Calu3 (cell line): Measurements from ENCODE around the gene ECSIT. TPM values are rescaled to one million over a fixed set of nuclear protein-coding genes. Genes with fewer than 3 reads are reported as not detected.
A peak's percentile ranks its signal among the peaks of the same experiment; 100 is the strongest.

Experiments
- BruUV-seq: library from RNA; stranded (reverse); fragments of 400-500 nt; replicated peaks from 2 replicates; lab custom pipeline; 2021; lab: Mats Ljungman, UMichigan
- CTCF ChIA-PET: fragments of 300-600 bp; sonication (Branson Sonifier 250); formaldehyde crosslinking; loops from one replicate; lab custom pipeline; 2022; ENCODE audit warnings: antibody characterized with exemption; lab: Charles Lee
- DNase-seq: peaks from one replicate; pipeline ENCODE4 v3.0.0; 2022
- H3K27ac Mint-ChIP-seq: one replicate; pipeline ENCODE4 v1.8.0; 2022; ENCODE audit warnings: mixed read lengths; ENCODE audit not compliant: unreplicated experiment
- H3K27me3 Mint-ChIP-seq: one replicate; pipeline ENCODE4 v1.8.0; 2022; ENCODE audit warnings: mixed read lengths; ENCODE audit not compliant: unreplicated experiment
- H3K36me3 Mint-ChIP-seq: one replicate; pipeline ENCODE4 v1.8.0; 2022; ENCODE audit warnings: mild to moderate bottlenecking, moderate library complexity, mixed read lengths; ENCODE audit not compliant: insufficient read depth, unreplicated experiment
- H3K4me1 Mint-ChIP-seq: one replicate; pipeline ENCODE4 v1.8.0; 2022; ENCODE audit warnings: mild to moderate bottlenecking, low read depth, mixed read lengths; ENCODE audit not compliant: unreplicated experiment
- H3K4me3 Mint-ChIP-seq: one replicate; pipeline ENCODE4 v1.8.0; 2022; ENCODE audit warnings: mild to moderate bottlenecking, low read depth, moderate library complexity, mixed read lengths; ENCODE audit not compliant: unreplicated experiment
- H3K9me3 Mint-ChIP-seq: one replicate; pipeline ENCODE4 v1.8.0; 2022; ENCODE audit warnings: low read depth, mixed read lengths; ENCODE audit not compliant: unreplicated experiment
- intact Hi-C: fragments of 100-400 bp; cut with micrococcal nuclease; formaldehyde crosslinking; loops from one replicate; pipeline ENCODE4 v1.10.0; 2022; ENCODE audit not compliant: unreplicated experiment
- total RNA-seq: library from RNA; stranded (reverse); gene quantifications from 2 replicates; pipeline ENCODE4 v1.2.3, GENCODE V29; 2022
- TF ChIP-seq, protein P1 (sequence below): fragments of 200-600 bp; IDR thresholded peaks from one replicate; pipeline ENCODE4 v1.8.0; 2022; ENCODE audit warnings: antibody characterized with exemption; ENCODE audit not compliant: unreplicated experiment

Gene ECSIT
- total RNA-seq, 1 experiment from 2014 or later, result 22.1 TPM

DNA sequence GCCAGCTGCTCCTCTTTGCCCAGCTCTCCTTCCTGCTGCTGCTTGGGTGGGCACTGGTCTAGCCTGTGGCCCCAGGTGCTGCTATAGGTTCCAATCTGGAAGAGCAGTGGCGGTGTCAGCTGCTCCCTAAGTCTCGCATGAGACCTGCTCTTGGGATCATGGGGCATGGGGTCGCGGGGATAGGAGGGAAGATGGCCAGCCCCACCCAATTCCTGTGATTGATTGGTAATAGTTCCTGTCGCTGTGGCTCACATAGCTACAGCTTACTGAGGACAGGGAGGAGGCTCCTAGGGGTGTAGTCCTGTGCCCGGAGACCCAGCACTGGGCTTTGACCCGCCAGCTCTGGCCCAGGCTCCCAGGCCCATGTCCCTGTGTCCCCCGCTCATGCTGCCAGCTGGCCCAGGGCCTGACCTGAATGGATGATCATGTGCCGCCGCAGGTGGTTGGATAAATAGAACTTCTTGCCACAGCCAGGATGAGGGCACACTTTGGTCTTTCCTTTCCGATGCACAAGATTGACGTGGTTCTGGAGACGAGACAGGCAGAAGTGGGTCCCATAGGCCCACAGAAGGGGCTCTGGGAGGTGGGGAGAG is 43.6 kb downstream of the ECSIT start:
- H3K9me3 Mint-ChIP-seq, result no peaks in the 10 kb centered on the region
- H3K4me3 Mint-ChIP-seq, result no peak overlapping the region
- H3K27ac Mint-ChIP-seq, result no peak overlapping the region
- TF ChIP-seq, protein P1, sequence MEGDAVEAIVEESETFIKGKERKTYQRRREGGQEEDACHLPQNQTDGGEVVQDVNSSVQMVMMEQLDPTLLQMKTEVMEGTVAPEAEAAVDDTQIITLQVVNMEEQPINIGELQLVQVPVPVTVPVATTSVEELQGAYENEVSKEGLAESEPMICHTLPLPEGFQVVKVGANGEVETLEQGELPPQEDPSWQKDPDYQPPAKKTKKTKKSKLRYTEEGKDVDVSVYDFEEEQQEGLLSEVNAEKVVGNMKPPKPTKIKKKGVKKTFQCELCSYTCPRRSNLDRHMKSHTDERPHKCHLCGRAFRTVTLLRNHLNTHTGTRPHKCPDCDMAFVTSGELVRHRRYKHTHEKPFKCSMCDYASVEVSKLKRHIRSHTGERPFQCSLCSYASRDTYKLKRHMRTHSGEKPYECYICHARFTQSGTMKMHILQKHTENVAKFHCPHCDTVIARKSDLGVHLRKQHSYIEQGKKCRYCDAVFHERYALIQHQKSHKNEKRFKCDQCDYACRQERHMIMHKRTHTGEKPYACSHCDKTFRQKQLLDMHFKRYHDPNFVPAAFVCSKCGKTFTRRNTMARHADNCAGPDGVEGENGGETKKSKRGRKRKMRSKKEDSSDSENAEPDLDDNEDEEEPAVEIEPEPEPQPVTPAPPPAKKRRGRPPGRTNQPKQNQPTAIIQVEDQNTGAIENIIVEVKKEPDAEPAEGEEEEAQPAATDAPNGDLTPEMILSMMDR, result no peak
- peaks cover 26% of the 10 kb centered on the region for H3K36me3 Mint-ChIP-seq
- H3K27me3 Mint-ChIP-seq, result no peaks in the 10 kb centered on the region
- intact Hi-C loops, result no loop called here
- CTCF ChIA-PET, result interaction anchor here (0.6 kb wide), 1 partner anchor 56 kb away, joined by 3 read pairs; no protein-coding TSS in a partner anchor
- DNase-seq, result no peak
- BruUV-seq, result no TSS peak
- H3K4me1 Mint-ChIP-seq, result no peaks in the 10 kb centered on the region

DNA sequence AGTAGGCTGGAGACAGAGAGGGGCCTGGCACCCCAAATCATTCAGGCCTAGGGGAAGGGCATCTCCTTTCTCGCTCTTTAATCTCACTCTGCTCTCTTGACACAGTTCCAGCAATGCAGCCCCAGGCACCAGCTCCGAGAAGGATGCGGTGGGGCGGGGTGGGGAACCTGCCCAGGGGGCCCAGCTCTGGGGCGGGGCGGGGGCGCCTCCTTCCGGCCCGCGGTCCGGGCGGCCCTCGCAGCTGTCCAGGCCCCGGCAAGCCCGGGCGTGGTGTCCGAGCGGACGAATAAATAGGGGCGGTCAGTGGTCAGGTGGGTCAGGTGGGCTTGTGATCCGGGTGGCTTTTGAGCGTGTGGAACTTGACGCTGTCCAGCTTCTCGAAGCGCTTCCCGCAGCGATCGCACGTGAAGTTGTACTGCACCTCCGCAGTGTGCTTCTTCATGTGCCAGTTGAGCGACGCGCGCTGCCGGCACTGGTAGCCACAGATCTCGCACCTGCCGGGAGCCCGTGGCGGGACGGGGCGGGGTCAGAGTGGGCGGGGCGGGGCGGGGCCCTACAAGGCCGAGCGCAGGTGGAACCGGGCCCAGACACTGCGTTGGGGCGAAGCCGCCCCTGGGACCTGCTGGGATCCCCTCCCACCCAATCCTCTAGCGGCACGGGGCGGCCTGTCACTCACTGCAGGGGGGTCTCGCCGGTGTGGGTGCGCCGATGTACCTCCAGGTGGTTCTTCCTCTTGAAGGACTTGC is 45.4 kb downstream of the ECSIT start:
- H3K27me3 Mint-ChIP-seq, result peaks cover 10% of the 10 kb centered on the region
- no peak overlapping the region for H3K27ac Mint-ChIP-seq
- no peaks in the 10 kb centered on the region for H3K4me1 Mint-ChIP-seq
- BruUV-seq, result no TSS peak
- H3K36me3 Mint-ChIP-seq, result peaks cover 26% of the 10 kb centered on the region
- intact Hi-C loops, result no loop called here
- no peak for DNase-seq
- CTCF ChIA-PET, result no interaction called here
- TF ChIP-seq, protein P1, result no peak
- H3K9me3 Mint-ChIP-seq, result no peaks in the 10 kb centered on the region
- no peak overlapping the region for H3K4me3 Mint-ChIP-seq

DNA sequence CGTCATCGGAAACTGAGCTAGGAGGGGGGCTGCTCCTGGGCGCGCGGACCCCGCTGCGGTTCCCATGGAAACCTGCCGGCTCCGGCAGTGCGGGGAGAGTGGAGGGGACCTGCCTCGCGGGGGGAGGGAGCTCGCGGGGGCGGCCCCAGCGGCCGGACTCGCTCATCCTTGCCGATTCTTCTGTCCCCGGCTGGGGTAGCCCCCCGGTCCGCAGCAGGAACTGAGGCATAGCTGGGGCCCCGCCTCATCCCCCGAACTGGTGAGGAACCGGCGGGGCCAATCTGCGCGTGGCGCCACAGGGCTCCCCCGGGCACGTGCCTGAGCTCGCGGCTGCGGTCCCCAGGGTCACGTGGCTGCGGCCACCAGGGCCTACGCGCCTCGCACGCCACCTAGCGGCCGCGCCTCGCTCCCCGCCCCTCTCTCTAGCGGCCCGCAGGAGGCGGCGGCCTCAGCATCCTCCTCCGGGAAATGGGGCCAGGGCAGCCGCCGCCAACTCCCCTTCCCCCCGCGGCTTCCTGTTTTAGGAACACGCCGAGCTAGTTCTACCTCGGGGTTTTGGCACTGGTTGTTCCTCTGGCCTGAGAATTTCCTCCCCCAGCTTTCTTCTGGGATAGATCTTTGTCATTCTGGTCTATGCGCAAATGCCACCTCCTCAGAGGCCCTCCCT is 46.4 kb downstream of the ECSIT start:
- intact Hi-C loops, result no loop called here
- no TSS peak for BruUV-seq

More for the DNA sequence above, 46.4 kb downstream of the ECSIT start:
- Mint-ChIP-seq H3K27ac (no peak overlapping the region), H3K4me3 (peak overlapping the region; percentile 52), H3K36me3 (peaks cover 26% of the 10 kb centered on the region), H3K4me1 (no peaks in the 10 kb centered on the region), H3K9me3 (no peaks in the 10 kb centered on the region), H3K27me3 (peaks cover 17% of the 10 kb centered on the region)
- CTCF ChIA-PET, result interaction anchor here (0.7 to 1.0 kb wide), 3 partner anchors 76 to 195 kb away, joined by 3 to 7 read pairs (median 5); partner anchors contain the start of gene ELOF1
- peak; percentile 77 for DNase-seq
- TF ChIP-seq, protein P1, result peak; percentile 66
